Psoas muscle (tissue), 8 donors: ENCODE measurements around the gene ROBO3. TPM values are rescaled to one million over a fixed set of nuclear protein-coding genes. Genes with fewer than 3 reads are reported as not detected.

ENCODE experiments used
- ATAC-seq, 4 donors: fragments of 200-7000 bp; cut with Tn5 transposase; one replicate each; pipeline ENCODE4 v1.9.1; 2020; ENCODE audit warnings: moderate library complexity in 3 of 4, mild to moderate bottlenecking in 2 of 4
- DNase-seq, 2 donors: peaks; one replicate each; pipeline ENCODE4 v3.0.0-alpha.2; 2020
- H3K27ac ChIP-seq: fragments of 200-600 bp; one replicate; pipeline ENCODE4 v1.8.0; 2022
- H3K27me3 ChIP-seq, 3 donors: fragments of 200-600 bp in 1 of 3; one replicate each; pipeline versions ENCODE4 v1.6.1 to v1.8.0; 2013 to 2022; ENCODE audit warnings: low read length in 2 of 3, mild to moderate bottlenecking in 2 of 3, moderate library complexity in 1 of 3; ENCODE audit not compliant: insufficient read depth in 3 of 3
- H3K36me3 ChIP-seq, 2 donors: fragments of 200-600 bp in 1 of 2; one replicate each; pipeline versions ENCODE4 v1.6.1 to v1.8.0; 2013 to 2022; ENCODE audit warnings: low read depth in 1 of 2, mild to moderate bottlenecking in 1 of 2, moderate library complexity in 1 of 2; ENCODE audit not compliant: insufficient read depth in 1 of 2
- H3K4me1 ChIP-seq: fragments of 200-600 bp; one replicate; pipeline ENCODE4 v1.8.0; 2022
- H3K4me3 ChIP-seq: fragments of 200-600 bp; one replicate; pipeline ENCODE4 v1.8.0; 2022; ENCODE audit warnings: mild to moderate bottlenecking
- H3K9me3 ChIP-seq: fragments of 200-600 bp; one replicate; pipeline ENCODE4 v1.8.0; 2022
- CTCF ChIP-seq: fragments of 200-600 bp; IDR thresholded peaks from one replicate; pipeline ENCODE4 v1.8.0; 2022; ENCODE audit warnings: antibody characterized with exemption
- WGBS, 3 donors: extraction: QIAGEN DNeasy Blood & Tissue Kit; methylation state at CpG; one replicate each; pipeline versions ENCODE4 v1.1.6 to v1.1.7; 2013; 5-methylcytosine and 5-hydroxymethylcytosine counted together
- intact Hi-C, 2 donors: fragments of 100-400 bp; cut with DNase I; formaldehyde crosslinking; loops; one replicate each; pipeline versions ENCODE4 v1.11.0 to v1.14.2; 2022
- polyA plus RNA-seq, 3 donors: library from polyadenylated mRNA; stranded (reverse); fragments of 200-250 nt; gene quantifications; one replicate each; pipeline ENCODE4 v1.2.3, GENCODE V29; 2013
- total RNA-seq, 4 donors: library from RNA; stranded (reverse); fragmentation: NEBNext Ultra II Directional in 2 of 4; extraction: Animal tissue kit (Norgen Biotek cat#: 25700) in 2 of 4; gene quantifications; one replicate each; pipeline versions ENCODE4 v1.2.1 to v1.2.4, GENCODE V29; 2021 to 2023
- donor health status: healthy with polysubstance abuse.
- donor health status: DM: no; HTN: no; CAD: no; lungs with moderate emphysema.
- donor health status: Bipolar disorder and iron deficiency.
- donor health status: healthy.
- donor health status: DM: yes; HTN: yes; CAD: no.
- donor health status: DM: no; HTN: no; CAD: no.
- donor health status: DM: no; HTN: no; CAD: no.
- donor health status: DM: yes; HTN: yes; CAD: no.

ROBO3 gene
- total and polyA plus RNA-seq, 7 donors = 1.7 to 3.6 (median 2.9) TPM

GRCh38 chr11:124915541-124916369 is 50.5 kb downstream of the ROBO3 start:
- H3K27me3 ChIP-seq = peaks cover 0 to 1% (median 0%) of the 10 kb centered on the region in 3 donors
- no peak overlapping the region for H3K27ac ChIP-seq
- intact Hi-C loops = no loop called here
- TF ChIP-seq CTCF = no peak
- no peak overlapping the region for H3K4me3 ChIP-seq
- H3K9me3 ChIP-seq = no peaks in the 10 kb centered on the region
- no peaks in the 10 kb centered on the region for H3K36me3 ChIP-seq
- no peak for ATAC-seq
- H3K4me1 ChIP-seq = no peaks in the 10 kb centered on the region
- no peak for DNase-seq
- WGBS, 3 donors = 68 to 76% (median 75%) methylated on average over 3 of the region's 3 CpGs

- Histone ChIP-seq H3K36me3 (no peaks in the 10 kb centered on the region), H3K4me3 (no peak overlapping the region), H3K27ac (no peak overlapping the region), H3K9me3 (no peaks in the 10 kb centered on the region), H3K27me3 (peaks cover 0 to 7% (median 0%) of the 10 kb centered on the region in 3 donors), H3K4me1 (no peaks in the 10 kb centered on the region)
- ATAC-seq (no peak), DNase-seq (no peak)
- no peak for TF ChIP-seq CTCF
- intact Hi-C loops = no loop called here
Observed at GRCh38 chr11:124916370-124916710, 51.1 kb downstream of the ROBO3 start.

GRCh38 chr11:124917115-124917637 is 51.9 kb downstream of the ROBO3 start:
- no peak for DNase-seq
- no peaks in the 10 kb centered on the region for H3K9me3 ChIP-seq
- TF ChIP-seq CTCF = no peak
- no peaks in the 10 kb centered on the region for H3K4me1 ChIP-seq
- H3K27me3 ChIP-seq = peaks cover 0 to 15% (median 0%) of the 10 kb centered on the region in 3 donors
- H3K27ac ChIP-seq = no peak overlapping the region
- no peak for ATAC-seq
- intact Hi-C loops = no loop called here
- no peaks in the 10 kb centered on the region for H3K36me3 ChIP-seq
- H3K4me3 ChIP-seq = no peak overlapping the region
- 40 to 49% (median 42%) methylated on average over 6 of the region's 6 CpGs for WGBS, 3 donors

GRCh38 chr11:124918950-124919349 is 53.7 kb downstream of the ROBO3 start, which contains the start of gene HEPN1:
TSS of gene HEPN1 (plus strand) at chr11:124919250.
- no peak for TF ChIP-seq CTCF
- H3K4me3 ChIP-seq = no peak within 1 kb of the TSS
- no peaks in the 10 kb centered on the region for H3K4me1 ChIP-seq
- intact Hi-C loops = no loop called here
- WGBS, 3 donors = 89 to 94% (median 91%) methylated on average over 3 of the region's 3 CpGs
- ATAC-seq (no peak), DNase-seq (no peak)
- H3K36me3 ChIP-seq = no peaks in the 10 kb centered on the region
- no peaks in the 10 kb centered on the region for H3K9me3 ChIP-seq
- H3K27ac ChIP-seq = no peak within 1 kb of the TSS
- H3K27me3 ChIP-seq = peaks cover 0 to 28% (median 2%) of the 10 kb centered on the region in 3 donors
